ENCODE results near the gene GRPEL2.

GRPEL2 gene, protein sequence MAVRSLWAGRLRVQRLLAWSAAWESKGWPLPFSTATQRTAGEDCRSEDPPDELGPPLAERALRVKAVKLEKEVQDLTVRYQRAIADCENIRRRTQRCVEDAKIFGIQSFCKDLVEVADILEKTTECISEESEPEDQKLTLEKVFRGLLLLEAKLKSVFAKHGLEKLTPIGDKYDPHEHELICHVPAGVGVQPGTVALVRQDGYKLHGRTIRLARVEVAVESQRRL

DNA sequence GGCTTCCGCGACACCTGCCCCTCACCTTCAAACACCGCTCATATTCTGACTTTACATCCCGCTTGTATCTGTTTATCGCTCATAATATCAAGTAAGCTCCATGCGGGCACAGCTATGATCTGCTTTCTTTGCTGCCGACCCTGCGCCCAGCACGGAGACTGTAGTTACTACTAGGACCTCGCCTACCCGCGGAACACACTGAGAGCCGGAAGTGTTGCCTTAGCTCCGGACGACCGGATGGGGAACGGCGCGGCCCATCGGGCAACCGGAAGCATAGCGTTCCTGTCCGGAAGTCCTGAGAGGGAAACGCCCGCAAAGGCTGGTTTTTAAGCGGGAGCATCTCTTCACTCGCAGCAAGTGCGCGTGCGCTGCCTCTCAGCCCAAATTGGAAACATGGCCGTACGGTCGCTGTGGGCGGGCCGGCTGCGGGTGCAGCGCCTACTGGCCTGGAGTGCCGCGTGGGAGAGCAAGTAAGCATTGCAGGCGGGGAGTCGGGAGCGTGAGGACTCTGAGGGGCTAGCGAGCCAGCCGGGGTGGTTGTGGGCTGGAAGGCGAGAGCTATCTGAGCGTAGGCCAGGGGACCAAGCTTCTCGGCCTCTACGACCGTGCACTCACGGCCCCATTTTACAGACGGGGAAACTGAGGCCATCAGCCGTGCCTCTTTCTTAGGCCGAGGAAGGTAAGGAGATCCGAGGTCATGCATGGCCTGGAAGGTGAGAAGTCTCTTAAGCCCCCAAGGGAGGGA, at the start of gene GRPEL2:
GRPEL2 (plus strand) TSS at position 353 of the 745 bp plus-strand sequence; CDS start at position 394, 41 bp downstream.
- H3K9me3 Mint-ChIP-seq: no peaks in the 10 kb centered on the region
- peaks cover 47% of the 10 kb centered on the region for H3K4me1 Mint-ChIP-seq (ENCODE audit: low read depth)
- H3K27me3 Mint-ChIP-seq (ENCODE audit: low read depth): peaks cover 4% of the 10 kb centered on the region
- H3K4me3 Mint-ChIP-seq: peak within 1 kb of the TSS; percentile 98
- peak within 1 kb of the TSS; percentile 87 for H3K27ac Mint-ChIP-seq
- H3K36me3 Mint-ChIP-seq (ENCODE audit: low read depth): peaks cover 43% of the 10 kb centered on the region

DNA sequence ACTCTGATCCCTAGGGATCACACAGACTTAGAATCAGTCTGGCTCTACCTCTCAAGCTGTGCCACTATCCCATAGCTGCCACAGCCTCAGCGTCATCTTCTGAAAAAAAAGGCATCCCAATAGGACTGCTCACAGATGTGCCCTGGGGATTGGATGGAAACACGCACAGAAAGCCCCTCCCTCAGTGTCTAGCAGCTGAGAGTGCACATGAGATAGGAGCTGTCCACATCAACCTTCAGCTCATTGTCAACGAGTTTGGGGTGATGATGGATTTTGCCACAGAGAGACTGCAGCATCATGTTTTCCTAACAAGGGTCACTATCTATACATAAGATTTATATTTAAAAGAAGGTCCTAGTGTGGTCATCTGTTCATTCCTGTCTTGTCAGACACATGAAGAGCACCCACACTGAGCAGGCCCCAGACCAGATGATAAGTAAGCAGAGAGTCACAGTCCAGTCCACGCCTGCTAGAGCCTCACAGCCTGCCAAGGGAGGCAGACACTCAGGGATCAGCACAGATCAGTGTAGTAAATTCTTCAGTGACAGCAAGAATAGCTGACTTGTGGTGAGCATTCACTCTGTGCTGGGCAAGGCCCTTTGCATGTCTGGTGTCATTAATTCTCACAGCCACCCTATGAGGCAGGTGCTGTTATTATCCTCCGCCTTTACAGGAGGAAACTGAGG, 47.8 kb upstream of the GRPEL2 start:
- Mint-ChIP-seq H3K27ac (no peak overlapping the region), H3K36me3 (ENCODE audit: low read depth) (no peaks in the 10 kb centered on the region), H3K4me1 (ENCODE audit: low read depth) (peaks cover 2% of the 10 kb centered on the region), H3K27me3 (ENCODE audit: low read depth) (peaks cover 15% of the 10 kb centered on the region), H3K4me3 (no peak overlapping the region), H3K9me3 (no peaks in the 10 kb centered on the region)

DNA sequence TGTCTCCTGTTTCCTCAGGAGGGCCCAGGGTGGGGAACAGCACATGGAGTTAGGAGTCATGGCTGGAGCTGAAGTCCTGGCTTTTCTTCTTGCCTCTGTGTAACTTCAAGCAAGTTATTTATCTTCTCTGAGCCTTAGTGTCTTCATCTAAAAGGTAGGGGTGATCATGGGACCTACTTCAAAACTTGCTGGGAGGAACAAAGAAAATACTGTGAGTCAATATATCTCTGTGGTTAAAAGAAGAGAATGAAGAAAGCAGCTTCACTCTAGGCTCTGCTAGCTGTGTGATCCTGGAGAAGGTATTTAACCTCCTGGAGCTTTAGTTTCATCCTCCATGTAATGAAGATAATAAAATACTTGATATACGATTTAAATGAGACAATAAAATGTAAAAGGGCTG, 47.1 kb upstream of the GRPEL2 start:
- no peaks in the 10 kb centered on the region for H3K36me3 Mint-ChIP-seq (ENCODE audit: low read depth)
- peaks cover 15% of the 10 kb centered on the region for H3K27me3 Mint-ChIP-seq (ENCODE audit: low read depth)
- no peak overlapping the region for H3K27ac Mint-ChIP-seq
- peaks cover 2% of the 10 kb centered on the region for H3K4me1 Mint-ChIP-seq (ENCODE audit: low read depth)
- no peak overlapping the region for H3K4me3 Mint-ChIP-seq
- H3K9me3 Mint-ChIP-seq: no peaks in the 10 kb centered on the region

DNA sequence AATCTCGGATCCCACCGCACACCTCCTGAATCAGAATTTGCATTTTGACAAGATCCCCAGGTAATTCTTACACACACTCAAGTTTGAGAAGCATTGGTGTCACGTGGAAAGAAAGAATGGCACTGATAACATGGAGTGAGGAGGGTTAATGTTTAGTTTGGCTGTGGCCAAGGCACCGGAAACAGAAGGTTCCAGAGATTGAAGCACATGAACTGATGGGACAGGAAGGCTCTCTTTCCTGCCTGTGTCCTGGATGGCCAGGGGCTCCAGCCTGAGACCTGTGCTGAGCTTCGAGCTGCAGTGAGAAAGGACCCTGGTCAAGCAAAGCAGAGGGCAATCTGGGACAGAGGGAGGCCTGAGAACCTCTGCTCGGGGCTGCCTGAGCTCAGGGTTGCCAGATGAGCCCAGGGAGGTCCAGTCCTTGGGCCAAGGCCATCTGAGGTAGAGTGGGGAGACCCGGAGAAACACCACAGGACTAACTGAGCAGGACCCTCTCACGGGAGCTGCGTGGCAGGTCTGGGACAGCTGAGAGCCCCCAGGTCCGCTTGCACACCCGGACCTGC, 46.4 kb upstream of the GRPEL2 start:
- no peak overlapping the region for H3K4me3 Mint-ChIP-seq
- no peaks in the 10 kb centered on the region for H3K36me3 Mint-ChIP-seq (ENCODE audit: low read depth)
- no peaks in the 10 kb centered on the region for H3K9me3 Mint-ChIP-seq
- H3K27me3 Mint-ChIP-seq (ENCODE audit: low read depth): peaks cover 15% of the 10 kb centered on the region
- H3K27ac Mint-ChIP-seq: no peak overlapping the region
- peaks cover 2% of the 10 kb centered on the region for H3K4me1 Mint-ChIP-seq (ENCODE audit: low read depth)

DNA sequence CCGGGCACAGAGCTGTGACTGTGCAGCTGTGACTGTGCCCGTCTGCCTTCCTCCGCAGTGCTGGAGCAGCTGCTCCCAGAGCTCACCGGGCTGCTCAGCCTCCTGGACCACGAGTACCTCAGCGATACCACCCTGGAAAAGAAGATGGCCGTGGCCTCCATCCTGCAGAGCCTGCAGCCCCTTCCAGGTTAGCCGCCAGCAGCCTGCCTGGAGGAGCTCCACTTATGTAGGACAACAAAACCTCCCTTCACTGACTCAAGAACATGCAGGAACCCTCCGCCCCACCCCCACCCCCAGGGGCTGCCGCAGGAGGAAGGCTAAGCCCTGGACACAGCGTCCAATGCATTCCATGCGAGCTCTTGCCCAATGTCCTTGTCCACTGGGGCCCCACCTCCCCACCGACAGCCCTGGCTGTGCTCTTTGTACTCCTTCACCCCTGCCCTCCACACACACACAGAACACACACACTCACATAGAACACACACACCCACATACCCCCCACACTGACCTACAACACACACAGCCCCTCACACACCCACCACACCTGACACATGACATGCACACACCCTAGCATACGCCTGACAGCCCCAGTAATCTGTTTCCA, 45.7 kb upstream of the GRPEL2 start:
- no peak overlapping the region for H3K4me3 Mint-ChIP-seq
- peaks cover 2% of the 10 kb centered on the region for H3K4me1 Mint-ChIP-seq (ENCODE audit: low read depth)
- peaks cover 15% of the 10 kb centered on the region for H3K27me3 Mint-ChIP-seq (ENCODE audit: low read depth)

DNA sequence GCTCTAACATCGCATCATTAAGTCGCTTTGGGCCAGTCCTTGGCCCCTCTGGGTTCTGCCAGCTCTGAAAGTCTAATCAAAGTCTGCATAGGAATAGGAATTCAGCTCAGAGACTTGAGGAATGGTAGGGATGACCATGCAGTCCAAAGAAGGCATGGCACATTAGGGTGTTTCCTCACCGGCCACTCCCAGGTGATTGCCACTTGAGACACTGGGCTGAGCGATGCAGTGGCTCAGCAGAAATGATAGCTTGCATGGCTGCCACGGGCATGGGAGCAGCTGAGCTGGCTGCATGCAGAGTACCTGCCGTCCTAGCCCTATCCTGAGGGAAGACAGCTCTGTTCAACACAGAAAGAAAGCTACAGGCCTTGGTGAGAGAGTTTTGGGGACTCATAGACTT, 44.9 kb upstream of the GRPEL2 start:
- no peak overlapping the region for H3K27ac Mint-ChIP-seq
- peaks cover 8% of the 10 kb centered on the region for H3K27me3 Mint-ChIP-seq (ENCODE audit: low read depth)
- H3K4me1 Mint-ChIP-seq (ENCODE audit: low read depth): no peaks in the 10 kb centered on the region
- H3K4me3 Mint-ChIP-seq: no peak overlapping the region
- no peaks in the 10 kb centered on the region for H3K36me3 Mint-ChIP-seq (ENCODE audit: low read depth)
- H3K9me3 Mint-ChIP-seq: no peaks in the 10 kb centered on the region

More for the DNA sequence above, 45.7 kb upstream of the GRPEL2 start:
- no peaks in the 10 kb centered on the region for H3K36me3 Mint-ChIP-seq (ENCODE audit: low read depth)
- H3K27ac Mint-ChIP-seq: no peak overlapping the region
- no peaks in the 10 kb centered on the region for H3K9me3 Mint-ChIP-seq

DNA sequence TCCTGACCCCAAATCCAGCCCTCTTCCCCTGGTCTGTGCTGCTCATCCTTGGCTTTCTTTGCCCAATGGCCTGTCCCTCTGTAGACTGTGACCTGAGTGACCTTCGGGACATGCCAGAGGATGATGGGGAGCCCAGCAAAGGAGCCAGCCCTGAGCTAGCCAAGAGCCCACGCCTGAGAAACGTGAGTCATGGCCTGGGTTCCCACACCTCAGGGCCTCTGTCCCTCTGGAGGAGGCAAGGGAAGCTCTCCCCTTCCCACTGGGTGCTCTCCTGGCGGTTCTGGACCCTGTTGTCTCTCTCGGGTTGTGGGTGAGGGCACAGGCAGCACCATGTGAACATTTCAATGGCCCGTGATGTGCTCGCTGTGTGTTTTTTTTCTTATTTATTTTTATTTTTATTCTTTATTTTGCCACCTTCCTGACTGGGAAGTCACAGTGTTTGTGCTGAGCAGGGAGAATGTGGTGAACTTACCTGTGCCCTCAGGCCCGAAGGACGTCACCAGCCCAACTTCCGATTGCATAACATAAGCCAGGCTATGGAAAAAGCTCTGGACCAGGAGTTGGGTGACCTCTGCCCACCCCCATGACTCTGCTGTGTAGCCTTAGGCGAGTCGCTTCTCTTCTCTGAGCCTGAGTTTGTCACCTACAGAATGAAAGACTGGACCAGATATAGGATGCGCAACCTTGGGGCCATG, 44.1 kb upstream of the GRPEL2 start:
- peaks cover 7% of the 10 kb centered on the region for H3K27me3 Mint-ChIP-seq (ENCODE audit: low read depth)
- H3K9me3 Mint-ChIP-seq: no peaks in the 10 kb centered on the region
- no peaks in the 10 kb centered on the region for H3K4me1 Mint-ChIP-seq (ENCODE audit: low read depth)
- H3K36me3 Mint-ChIP-seq (ENCODE audit: low read depth): no peaks in the 10 kb centered on the region
- H3K4me3 Mint-ChIP-seq: no peak overlapping the region
- no peak overlapping the region for H3K27ac Mint-ChIP-seq

DNA sequence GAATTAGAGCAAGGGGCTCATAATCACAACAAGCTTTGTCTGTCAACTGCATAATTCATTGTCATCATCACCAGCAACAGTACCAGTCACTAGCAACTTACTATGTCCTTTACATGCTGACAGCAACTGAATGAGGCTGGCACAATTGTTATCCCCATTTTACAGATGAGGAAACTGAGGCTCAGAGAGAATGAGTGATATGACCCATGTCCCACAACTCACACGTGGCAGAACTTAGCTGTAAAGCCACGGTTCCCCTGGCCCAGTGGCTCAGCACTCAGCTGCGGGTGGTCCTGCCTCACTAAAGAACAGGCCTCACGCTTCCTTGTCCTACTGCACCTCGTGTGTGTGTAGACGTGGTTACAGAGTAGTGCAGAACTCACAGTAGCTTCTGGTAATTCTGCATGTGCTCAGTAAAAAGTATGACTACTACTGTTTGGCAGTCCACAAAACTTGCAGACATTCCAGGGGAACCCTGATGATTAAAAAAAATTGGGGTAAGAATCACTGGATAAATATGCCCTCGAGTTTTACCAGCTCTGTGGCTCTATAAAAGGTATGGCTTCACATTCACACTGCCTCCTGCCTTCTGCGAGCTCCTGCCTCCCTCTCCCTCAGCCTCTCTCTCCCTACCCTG, 43.4 kb upstream of the GRPEL2 start:
- Mint-ChIP-seq H3K4me3 (no peak overlapping the region), H3K27me3 (ENCODE audit: low read depth) (peaks cover under 1% of the 10 kb centered on the region), H3K36me3 (ENCODE audit: low read depth) (no peaks in the 10 kb centered on the region), H3K9me3 (no peaks in the 10 kb centered on the region), H3K27ac (no peak overlapping the region), H3K4me1 (ENCODE audit: low read depth) (no peaks in the 10 kb centered on the region)

DNA sequence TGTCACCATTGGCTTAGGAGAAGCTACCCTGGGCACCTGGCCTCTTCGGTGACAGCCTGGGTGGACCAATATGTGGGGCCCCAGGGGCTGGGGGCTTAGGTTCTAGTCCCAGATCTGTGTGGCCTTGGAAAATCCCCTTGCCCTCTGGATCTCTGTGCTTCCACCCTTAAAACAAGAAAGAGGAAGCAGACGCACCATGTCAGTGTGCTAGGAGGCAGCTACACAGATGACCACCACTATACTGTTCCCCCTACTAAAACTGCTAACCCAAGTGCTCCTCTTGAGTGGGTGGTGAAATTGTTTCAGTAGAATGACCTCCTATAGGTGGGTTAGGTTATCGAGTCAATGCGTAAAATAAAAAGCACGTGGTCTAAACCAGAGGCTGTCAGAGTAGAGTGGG, 42.7 kb upstream of the GRPEL2 start:
- Mint-ChIP-seq H3K4me3 (no peak overlapping the region), H3K27me3 (ENCODE audit: low read depth) (no peaks in the 10 kb centered on the region), H3K4me1 (ENCODE audit: low read depth) (no peaks in the 10 kb centered on the region), H3K27ac (no peak overlapping the region), H3K36me3 (ENCODE audit: low read depth) (no peaks in the 10 kb centered on the region), H3K9me3 (no peaks in the 10 kb centered on the region)

DNA sequence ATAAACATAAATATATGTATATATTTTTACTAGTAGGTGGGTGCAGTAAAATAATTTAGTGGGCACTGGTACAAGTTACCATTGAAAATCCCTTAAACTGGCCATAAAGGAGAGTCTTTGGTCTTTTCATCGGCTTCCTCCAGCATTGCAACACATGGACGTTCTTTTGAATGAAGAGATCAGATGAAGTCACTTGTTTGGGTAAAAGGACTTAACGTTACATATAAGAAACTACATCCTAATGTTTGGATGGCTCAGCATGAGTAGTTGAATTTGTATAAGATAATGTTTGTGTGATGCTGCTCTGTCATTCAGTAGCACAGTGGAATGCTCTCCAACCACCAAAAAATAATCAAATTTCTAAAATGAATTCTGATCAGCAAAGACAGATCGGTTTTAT, 42.1 kb upstream of the GRPEL2 start:
- Mint-ChIP-seq H3K36me3 (ENCODE audit: low read depth) (no peaks in the 10 kb centered on the region), H3K9me3 (no peaks in the 10 kb centered on the region), H3K4me1 (ENCODE audit: low read depth) (no peaks in the 10 kb centered on the region), H3K4me3 (no peak overlapping the region), H3K27me3 (ENCODE audit: low read depth) (no peaks in the 10 kb centered on the region), H3K27ac (no peak overlapping the region)

DNA sequence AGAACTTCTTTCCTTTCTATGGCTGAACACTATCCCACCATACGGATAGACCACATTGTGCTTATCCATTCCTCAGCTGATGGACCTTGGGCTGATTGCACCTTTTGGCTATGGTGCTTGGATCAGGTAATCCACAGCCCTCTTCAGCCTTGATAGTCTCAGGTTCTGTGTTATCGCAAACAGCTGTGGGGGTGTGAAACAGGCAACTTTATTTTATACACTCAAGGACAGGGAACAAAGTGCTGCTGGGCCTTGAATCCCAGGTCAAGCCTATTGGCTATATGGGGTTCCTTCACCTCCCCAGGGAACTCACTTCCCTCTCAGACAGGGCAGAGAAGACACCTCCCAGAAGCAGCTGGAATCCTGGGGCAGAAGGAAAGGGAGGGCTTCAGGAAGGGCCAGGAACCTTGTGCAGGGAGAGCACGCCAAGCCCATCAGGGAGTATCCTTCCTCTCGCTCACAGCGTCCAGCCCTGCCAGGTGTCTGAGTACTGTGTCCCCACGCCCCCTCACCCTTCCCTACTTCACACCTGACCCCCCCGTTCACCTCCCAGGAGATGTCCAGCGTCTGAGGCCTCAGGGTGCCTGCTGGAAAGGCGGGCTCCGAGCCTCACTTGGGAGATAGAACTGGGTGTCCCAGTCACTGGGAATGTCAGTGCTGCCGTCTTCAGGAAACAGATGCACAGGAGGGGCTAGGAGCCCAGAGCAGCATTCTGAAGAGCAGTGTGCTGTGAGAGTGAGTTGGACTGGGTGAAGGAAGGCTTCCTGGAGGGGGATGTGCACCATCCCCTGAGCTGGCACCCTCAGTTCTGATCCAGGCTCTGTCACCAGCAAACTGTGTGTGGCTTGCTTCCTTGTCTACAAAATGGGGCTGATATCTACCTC, 40.9 kb upstream of the GRPEL2 start:
- no peak overlapping the region for H3K4me3 Mint-ChIP-seq
- no peaks in the 10 kb centered on the region for H3K9me3 Mint-ChIP-seq
- H3K27ac Mint-ChIP-seq: no peak overlapping the region
- no peaks in the 10 kb centered on the region for H3K27me3 Mint-ChIP-seq (ENCODE audit: low read depth)
- H3K4me1 Mint-ChIP-seq (ENCODE audit: low read depth): no peaks in the 10 kb centered on the region
- H3K36me3 Mint-ChIP-seq (ENCODE audit: low read depth): no peaks in the 10 kb centered on the region

DNA sequence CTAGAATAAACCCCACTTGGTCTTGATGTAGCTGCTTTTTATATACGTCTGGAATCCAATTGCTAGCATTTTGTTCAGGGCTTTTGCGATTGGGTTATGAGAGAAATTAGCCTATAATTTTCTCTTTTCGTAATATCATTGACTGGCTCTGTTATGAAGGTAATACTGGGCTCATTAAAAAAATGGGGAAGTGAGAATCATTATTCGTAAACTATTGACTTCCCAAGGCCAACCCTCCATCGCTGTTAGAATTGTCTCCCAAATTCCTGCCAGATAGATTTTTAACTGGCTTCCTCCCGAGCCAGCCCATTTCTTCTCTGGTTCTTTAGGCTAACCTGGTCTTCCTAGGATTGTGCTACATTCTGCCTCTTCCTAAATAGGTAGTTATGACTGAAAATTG, 35.9 kb upstream of the GRPEL2 start:
- no peaks in the 10 kb centered on the region for H3K9me3 Mint-ChIP-seq
- H3K27ac Mint-ChIP-seq: no peak overlapping the region
- no peak overlapping the region for H3K4me3 Mint-ChIP-seq
- H3K4me1 Mint-ChIP-seq (ENCODE audit: low read depth): peaks cover 2% of the 10 kb centered on the region
- H3K27me3 Mint-ChIP-seq (ENCODE audit: low read depth): no peaks in the 10 kb centered on the region
- H3K36me3 Mint-ChIP-seq (ENCODE audit: low read depth): no peaks in the 10 kb centered on the region

DNA sequence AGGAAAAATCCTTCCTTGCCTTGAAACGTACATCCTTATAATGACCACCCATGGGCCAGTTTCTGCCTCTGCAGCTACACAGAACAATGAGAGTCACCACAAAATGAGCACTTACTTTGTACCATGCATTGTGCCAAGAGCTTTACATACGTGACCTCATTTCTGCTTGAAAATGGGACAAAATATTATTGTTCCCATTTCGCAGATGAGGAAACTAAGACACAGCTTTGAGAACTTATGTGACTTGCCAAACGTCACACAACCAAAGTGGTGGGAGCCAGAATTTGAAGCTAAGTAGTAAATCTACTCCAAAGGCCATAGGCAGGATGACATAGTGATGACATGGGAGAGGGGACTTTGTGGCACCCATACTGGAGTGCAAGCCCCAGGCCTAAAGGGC, 34.8 kb upstream of the GRPEL2 start:
- H3K27ac Mint-ChIP-seq: no peak overlapping the region
- H3K36me3 Mint-ChIP-seq (ENCODE audit: low read depth): no peaks in the 10 kb centered on the region
- no peaks in the 10 kb centered on the region for H3K9me3 Mint-ChIP-seq
- no peaks in the 10 kb centered on the region for H3K27me3 Mint-ChIP-seq (ENCODE audit: low read depth)
- H3K4me1 Mint-ChIP-seq (ENCODE audit: low read depth): peaks cover 2% of the 10 kb centered on the region
- H3K4me3 Mint-ChIP-seq: no peak overlapping the region

Measured in T-helper 1 cell treated with Interleukin-12 subunit alpha and Interleukin-12 subunit beta and Interleukin-4 antibody, amounts not matched to agents 30 μg/mL and 1 μg/mL, for 36 hours (primary cell).